ENCODE results near the gene PIGK.
"Not testable (repeated sequence)": the region's sequence is repeated elsewhere in the genome, so short reads cannot be mapped to it uniquely, and the experiment has no call there.

Gene PIGK

GRCh38 chr1:77219166-77219887, at the start of gene PIGK:
PIGK (minus strand) TSS chr1:77219430; CDS start chr1:77219402, 28 bp downstream.
- DNase-seq (ENCODE audit: low read depth) = peak; percentile 80

DNA sequence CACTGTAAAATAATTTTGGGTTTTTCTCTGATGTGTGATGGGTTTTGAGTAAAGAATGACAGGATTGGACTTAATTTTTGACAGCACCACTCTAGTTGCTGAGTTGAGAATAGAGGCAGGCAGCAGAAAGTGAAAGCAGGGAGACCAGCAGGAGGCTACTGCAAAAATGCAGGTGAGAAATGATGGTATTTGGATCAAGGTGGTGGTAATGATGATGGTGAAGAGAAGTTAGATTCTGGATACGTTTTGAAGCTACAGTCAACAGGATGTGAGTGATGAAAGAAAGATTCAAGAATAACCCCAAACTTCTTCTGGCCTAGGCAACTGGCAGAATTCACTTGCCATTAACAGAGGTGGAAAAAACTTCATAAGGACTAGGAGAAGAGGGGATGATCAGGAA, 47.8 kb upstream of the PIGK start:
- no peak for DNase-seq (ENCODE audit: low read depth)

- no peak for DNase-seq (ENCODE audit: low read depth)
These were observed 46.0 kb upstream of the PIGK start for GRCh38 chr1:77265180-77265579.

DNA sequence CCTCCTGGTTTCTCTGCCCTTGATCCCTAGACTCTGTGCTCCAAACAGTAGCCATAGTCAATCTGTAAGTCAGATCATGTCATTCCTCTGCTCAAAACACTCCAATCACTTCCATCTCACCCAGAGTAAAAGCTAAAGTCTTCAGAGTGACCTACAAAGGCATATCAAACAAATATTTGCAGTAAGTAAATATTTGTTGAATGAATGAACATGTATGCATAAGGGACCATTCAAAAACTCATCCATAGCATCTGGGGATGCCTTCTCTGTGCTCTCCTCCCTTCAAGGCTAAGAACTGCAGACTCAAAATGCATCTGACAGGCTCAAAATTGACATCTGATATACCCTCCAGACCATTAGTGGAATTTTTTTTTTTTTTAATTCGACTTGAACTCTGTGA, 44.5 kb upstream of the PIGK start:
- DNase-seq (ENCODE audit: low read depth) = no peak

DNA sequence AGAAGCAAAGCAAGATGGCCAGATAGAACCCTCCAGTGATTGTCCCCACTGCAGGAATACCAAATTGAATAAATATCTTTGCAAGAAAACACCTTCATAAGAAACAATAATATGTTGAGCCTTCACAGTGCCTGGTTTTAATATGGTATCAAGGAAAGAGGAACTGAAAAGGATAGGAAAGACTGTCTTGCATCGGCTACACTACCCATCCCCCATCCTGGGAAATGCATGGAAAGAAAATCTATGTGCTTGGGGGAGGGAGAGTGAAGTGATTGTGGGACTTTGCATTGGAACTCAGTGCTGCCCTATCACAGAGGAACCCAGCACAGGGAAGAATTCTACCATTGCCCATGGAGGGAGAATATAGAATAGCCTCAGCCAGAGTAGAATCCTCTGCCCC, 34.0 kb upstream of the PIGK start:
- DNase-seq (ENCODE audit: low read depth) = no peak

DNA sequence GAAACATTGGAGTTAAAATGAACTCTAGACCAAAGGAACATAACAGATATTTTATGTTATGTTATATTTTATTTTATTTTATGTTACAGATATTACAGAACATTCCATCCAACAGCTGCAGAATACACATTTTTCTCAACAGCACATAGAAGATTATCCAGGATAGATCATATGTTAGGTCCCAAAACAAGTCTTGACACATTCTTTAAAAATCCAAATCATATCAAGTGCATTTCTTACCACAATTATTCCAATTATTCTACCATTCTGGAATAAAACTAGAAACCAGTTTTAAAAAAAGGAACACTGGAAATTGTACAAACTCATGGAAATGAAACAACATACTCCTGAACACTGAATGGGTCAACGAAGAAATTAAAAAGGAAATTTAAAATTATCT, 30.9 kb upstream of the PIGK start:
- DNase-seq (ENCODE audit: low read depth) = no peak

- DNase-seq (ENCODE audit: low read depth) = no peak
These were observed 26.6 kb upstream of the PIGK start for GRCh38 chr1:77245830-77246229.

DNA sequence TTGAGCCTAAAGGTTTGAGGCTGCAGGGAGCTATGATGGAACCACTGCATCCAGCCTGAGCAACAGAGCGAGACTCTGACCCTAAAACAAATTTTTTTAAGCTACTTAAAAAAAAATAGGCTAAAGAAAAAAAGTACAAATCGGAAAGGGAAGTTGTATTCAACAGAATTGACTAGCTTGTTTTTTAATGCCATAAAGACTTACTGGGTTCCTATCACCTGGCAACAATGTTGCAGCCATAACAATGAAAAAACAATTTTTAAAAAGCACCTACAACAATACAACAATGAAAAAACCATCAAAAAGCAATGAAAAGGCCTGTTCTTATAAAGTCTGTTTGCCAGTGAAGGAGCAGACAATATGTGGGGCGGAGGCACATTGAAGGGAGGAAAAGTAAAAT, 20.1 kb upstream of the PIGK start:
- DNase-seq (ENCODE audit: low read depth) = no peak

DNA sequence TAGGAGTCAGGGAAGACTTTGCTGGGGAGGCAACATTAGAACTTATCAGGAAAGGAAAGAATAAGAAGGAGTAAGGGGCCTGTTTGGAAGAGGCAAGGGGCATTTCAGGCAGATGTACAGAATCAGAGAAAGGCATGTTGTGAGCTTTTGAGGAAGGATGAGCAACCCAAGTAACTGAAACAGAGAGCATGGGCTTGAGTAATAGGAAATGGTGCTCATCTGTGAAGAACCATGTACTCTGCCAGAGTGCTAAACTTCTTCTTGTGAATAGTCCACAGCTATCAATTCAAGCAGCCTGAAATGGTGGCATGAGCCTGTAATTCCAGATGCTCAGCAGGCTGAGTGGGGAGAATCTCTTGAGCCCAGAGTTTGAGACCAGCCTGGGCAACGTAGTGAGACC, 19.2 kb upstream of the PIGK start:
- DNase-seq (ENCODE audit: low read depth) = no peak

DNA sequence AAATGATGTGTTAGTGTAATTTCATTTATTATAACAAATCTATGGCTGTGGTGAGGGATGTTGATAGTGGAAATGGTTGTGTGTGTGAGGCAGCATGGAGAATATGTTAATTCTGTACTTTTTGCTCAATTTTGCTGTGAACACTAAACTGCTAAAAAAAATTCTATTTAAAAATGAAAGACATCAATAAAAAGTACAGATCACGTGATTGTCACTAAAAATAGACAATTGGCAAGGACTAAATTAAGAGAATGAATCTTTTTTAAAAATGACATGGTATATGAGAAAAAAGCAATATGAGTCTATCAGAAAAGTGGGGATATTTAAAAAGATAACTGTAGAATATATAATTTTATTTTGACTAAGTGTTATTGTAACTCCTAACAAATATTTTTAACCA, 15.7 kb upstream of the PIGK start:
- DNase-seq (ENCODE audit: low read depth) = no peak

DNA sequence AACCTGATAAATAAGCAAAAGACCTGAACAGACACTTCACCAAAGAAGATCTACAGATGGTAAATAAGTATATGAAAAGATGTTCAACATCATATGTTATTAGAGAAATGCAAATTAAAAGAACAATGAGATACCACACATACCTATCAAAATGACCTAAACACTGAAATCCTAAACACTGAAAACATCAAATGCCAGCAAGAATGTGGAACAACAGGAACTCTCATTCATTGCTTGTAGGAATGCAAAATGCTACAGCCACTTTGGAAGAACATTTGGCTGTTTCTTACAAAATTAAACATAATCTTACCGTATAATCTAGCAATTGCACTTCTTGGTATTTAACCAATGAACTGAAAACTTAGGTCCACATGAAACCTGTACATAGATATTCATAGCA, 14.9 kb upstream of the PIGK start:
- DNase-seq (ENCODE audit: low read depth) = no peak

DNA sequence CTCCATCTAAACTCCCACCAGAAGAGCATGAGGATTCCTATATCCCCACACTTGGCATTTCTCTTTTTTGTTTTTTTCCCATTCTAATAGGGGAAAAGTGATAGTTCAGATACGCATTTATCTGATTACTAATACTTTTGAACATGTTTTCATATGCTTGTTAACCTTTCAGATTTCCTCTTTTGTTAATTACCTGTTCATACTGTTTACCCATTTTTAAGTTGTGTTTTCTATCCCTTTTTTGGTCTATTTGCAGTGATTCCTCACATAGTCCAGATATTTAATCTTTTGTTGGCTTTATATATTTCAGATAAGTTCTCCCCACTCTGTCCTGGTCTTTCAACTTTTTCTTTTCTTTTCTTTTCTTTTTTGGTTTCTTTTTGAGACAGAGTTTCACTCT, 13.6 kb upstream of the PIGK start:
- no peak for DNase-seq (ENCODE audit: low read depth)

DNA sequence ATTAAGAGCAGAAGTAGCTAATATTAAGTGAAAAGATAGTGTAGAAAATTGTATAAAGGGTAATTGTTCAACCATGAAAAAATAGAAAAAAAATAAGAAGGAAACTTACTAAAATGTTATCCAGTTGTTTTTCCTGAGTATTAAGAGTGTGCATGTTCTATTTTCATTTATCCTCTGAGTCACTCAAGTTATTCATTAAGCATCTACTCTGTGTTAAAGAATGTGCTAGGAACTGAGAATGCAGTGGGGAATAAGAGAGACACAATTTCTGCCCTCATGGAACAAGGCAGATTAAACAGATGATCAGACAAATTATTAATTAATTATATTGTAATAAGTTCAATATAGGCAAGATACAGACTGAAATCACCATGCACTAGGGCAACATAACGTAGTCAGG, 10.8 kb upstream of the PIGK start:
- DNase-seq (ENCODE audit: low read depth) = no peak

DNA sequence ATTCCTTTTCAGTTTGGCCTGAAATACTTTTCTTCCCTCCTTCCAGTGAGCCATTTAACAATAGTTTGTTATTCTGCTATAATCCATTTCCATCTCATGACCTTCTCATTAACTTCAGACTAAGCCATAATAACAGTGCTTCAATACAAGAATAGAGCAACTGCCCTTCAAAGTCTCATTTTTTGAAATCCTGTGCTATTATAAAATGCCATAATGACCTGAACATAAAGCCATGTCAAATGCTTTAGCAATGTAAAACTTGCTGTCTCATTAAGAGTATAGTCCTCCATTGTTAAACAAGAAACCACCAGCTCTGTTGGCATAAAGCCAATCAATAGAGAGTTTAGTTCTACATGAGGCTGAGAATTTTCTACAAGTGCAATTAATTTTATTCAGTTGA, 9.6 kb upstream of the PIGK start:
- no peak for DNase-seq (ENCODE audit: low read depth)

DNA sequence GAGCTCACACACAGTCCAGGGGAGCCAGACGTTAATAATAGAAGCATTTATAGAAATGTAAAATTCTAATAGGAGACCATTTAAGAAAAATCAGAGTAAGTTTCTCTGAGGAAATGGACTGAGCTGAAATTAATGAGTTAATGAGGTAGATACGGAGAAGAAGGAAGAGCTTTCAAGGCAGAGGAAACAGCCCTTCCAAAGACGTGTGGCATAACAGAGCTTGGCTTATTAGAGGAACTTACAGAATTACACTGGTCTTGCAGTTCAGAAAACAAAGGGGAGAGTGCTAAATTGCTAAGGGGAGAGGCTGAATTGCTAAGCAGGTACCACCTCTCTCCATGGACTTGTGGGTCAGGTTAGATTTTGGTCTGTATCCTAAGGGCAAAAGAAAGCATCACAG, 8.2 kb upstream of the PIGK start:
- no peak for DNase-seq (ENCODE audit: low read depth)

DNA sequence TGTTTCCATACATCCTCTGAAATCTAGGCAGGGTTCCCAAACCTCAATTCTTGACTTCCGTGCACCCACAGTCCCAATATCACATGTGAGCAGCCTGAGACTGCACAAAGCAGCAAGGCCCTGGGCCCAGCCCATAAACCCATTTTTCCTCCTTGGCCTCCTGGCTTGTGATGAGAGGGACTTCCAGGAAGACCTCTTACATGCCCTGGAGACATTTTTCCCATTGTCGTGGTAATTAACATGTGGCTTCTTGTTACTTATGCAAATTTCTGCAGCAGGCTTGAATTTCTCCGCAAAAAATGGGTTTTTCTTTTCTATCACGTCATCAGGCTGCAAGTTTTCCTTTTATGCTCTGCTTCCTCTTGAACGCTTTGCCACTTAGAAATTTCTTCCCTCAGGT, 3.3 kb upstream of the PIGK start:
- DNase-seq (ENCODE audit: low read depth) = no peak

DNA sequence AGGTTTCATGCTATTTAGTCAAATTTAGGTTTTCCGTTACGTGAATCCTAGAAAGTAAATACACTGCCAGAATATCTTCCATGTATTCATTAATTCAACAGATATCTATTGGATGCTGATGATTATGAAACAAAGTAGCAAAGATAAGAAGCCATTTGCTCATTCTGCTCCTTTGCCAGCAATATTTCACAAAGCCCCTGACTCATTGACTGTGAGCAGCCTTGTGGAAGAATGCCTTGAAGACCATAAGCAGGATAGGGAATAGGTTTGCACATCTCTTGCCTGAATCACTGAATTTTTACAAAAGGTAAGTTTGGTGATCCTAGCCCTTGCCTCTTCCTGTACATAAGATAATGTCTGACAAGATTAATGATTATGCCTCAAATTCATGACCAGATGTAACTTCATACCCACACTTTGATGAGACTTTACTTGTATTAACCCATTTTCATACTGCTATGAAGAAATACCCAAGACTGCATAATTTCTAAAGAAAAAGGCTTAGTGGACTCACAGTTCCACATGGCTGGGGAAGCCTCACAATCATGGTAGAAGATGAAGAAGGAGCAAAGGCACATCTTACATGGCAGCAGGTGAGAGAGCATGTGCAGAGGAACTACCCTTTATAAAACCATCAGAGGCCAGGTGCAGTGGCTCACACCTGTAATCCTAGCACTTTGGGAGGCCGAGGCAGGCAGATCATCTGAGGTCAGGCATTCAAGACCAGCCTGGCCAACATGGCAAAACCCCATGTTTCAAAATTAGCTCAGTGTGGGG, 1.6 kb upstream of the PIGK start:
- no peak for DNase-seq (ENCODE audit: low read depth)

DNA sequence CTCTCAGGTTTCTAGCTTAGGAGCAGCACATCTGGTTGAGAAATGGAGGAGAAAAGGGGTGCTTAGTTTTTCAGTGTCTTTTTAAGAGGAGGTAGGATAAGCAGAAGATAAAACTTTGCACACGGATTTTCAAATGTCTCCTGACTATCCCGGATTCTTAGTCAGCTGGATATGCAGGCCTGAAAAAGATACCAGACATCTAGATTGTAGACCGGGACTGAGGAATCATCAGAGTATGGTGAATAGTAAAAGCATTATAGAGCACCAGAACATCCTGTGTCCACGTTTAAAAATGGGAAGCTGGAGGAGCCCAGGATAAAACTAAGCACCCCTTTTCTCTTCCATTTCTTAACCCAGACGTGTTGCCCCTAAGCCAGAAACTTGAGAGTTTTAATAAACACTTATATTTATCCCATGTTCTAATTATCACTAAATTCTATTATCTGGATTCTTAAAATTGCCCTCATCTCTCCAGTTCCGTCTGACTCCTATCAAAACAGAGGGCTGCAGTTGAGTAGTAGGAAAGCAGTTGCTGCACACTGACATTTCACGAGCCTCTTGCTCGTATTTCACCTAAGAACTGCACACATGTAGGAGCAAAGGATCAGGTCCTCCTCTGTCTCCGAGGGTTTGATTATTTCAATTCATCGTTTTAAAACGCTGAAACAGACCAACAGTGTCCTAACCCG, 609 bp downstream of the PIGK start:
- DNase-seq (ENCODE audit: low read depth) = no peak

- DNase-seq (ENCODE audit: low read depth) = not testable (repeated sequence)
These were observed 15.2 kb downstream of the PIGK start for GRCh38 chr1:77204043-77204442.

- DNase-seq (ENCODE audit: low read depth) = no peak
These were observed 16.5 kb downstream of the PIGK start for GRCh38 chr1:77202751-77203150.

DNA sequence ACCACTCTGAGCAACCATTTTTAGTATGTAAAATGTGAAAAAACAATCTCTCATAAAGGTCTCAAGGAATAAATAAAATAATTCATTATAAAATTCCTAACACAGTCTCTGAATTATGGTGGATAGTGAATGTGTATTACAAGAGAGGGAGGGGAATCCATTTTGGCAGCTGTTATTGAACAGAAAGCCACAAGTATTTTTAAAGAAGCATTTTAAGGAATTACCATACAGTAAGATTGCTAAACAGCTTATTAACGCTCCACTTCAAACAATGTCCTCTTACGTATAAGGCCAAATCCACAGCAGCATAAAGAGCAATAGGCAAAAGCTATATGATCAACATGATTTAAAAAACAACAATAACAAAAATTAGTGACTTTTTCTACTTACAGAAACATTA, 18.4 kb downstream of the PIGK start:
- DNase-seq (ENCODE audit: low read depth) = no peak

GRCh38 chr1:77200293-77200692, 18.9 kb downstream of the PIGK start:
- DNase-seq (ENCODE audit: low read depth) = no peak

DNA sequence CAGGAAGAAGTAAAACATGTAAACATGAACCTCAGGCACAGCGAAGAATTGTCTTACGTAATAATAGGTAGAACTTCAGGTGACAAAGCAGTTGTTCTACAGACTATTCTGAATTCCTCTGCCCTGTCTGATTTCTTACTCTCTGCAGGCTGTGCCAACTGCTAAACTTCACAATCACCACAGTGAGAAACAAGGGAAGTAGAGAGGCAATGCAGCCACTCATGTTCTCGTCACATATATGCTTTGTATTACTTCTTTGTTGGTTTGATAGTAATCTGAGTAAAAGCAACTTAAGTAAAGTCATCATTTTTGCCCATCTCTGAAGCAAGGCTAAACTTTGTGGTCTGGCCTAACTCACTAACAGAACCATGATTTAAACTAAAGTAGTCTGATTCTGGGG, 21.9 kb downstream of the PIGK start:
- no peak for DNase-seq (ENCODE audit: low read depth)
